Measurements from ENCODE around the gene SART1.

DNA sequence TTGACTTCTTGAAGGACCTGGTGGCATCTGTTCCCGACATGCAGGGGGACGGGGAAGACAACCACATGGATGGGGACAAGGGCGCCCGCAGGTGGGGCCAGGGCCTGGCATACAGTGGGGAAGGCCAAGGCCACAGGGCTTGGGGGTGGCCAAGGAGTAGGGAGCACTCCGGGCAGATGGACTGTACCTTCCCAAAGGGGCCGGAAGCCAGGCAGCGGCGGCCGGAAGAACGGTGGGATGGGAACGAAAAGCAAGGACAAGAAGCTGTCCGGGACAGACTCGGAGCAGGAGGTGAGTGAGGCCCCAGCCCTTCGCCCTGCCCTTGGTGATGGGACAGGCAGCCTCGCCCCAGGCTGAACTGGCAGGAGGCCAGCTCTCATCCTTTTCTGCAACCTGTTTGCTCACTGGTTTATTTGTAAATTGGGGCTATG is 41.1 kb upstream of the SART1 start:
- TF ChIP-seq CTCF (IDR thresholded peaks at IDR 0.05) (no peak), POLR2AphosphoS5 (IDR thresholded peaks at IDR 0.05) (no peak), EP300 (IDR thresholded peaks at IDR 0.05) (no peak)

Measured in gastroesophageal sphincter (tissue), 3 donors.